Endometrium (tissue), 2 donors: ENCODE results near the gene MDFIC2.

Source experiments
- FAIRE-seq: peaks from 2 replicates; lab custom pipeline; 2012; peaks lifted over from hg19 to GRCh38; lab: Jason Lieb, UNC
- donor health status: control.
- donor health status: control.

MDFIC2 gene

GRCh38 chr3:70180664-70181063 is 131.8 kb downstream of the MDFIC2 start:
- no peak for FAIRE-seq

DNA sequence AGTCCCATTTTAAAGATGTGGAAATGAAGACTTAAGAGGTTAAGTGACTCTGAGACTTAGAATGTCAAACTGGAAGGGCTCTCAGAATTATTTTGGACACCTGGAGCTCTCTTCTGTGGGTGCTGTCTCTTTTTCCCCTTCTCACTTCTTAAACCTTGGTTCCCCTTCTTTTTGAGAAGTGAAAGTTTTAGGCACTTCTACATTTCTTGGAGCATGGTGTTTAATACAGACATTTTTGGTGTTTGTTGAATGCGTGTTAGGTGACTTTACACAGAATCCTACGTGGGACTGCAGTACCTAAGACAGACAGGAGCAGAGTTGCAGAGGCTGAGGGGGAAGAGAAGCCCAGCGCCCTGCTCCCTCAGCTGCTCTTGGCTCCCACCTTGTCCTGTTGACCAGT is 133.3 kb downstream of the MDFIC2 start:
- FAIRE-seq, result no peak

GRCh38 chr3:70177881-70178645 is 134.4 kb downstream of the MDFIC2 start:
- no peak for FAIRE-seq

GRCh38 chr3:70176224-70176623 is 136.2 kb downstream of the MDFIC2 start:
- no peak for FAIRE-seq

DNA sequence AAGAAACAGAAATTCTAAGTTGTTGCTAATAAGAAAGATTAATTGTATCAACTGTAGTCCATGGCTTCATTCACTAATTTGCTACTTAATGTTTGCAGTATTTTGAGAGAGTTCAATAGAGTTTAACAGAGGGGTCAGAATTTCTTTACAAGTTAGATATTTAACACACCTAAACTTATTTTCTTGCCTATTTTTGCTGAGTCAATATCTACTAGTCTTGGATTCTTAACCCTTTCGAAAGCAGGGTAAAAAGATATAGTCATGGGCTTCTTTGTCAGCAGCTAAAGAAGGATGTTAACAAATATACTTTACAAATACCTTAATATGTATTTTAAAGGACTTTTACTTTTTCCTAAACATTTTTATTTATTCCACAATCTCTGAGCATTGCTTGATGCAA is 155.6 kb downstream of the MDFIC2 start:
- FAIRE-seq, result no peak

DNA sequence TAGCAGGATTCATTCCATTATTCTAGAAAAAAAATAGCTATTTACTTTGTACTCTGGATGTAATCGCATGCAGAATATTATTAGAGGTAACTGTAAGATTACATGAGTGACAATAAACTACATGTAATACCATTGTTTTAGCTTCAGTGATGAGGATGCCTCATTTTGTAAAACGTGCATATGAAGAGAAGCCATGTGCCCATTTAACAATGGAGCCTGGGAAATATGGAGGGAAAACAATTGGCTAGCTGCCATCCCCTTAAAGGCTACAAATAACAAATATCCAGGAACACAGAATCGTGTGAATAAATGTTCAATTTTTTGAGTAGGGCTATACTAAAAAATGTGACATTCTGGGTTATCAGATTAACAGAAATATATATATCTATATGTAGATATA is 161.8 kb downstream of the MDFIC2 start:
- FAIRE-seq, result no peak

DNA sequence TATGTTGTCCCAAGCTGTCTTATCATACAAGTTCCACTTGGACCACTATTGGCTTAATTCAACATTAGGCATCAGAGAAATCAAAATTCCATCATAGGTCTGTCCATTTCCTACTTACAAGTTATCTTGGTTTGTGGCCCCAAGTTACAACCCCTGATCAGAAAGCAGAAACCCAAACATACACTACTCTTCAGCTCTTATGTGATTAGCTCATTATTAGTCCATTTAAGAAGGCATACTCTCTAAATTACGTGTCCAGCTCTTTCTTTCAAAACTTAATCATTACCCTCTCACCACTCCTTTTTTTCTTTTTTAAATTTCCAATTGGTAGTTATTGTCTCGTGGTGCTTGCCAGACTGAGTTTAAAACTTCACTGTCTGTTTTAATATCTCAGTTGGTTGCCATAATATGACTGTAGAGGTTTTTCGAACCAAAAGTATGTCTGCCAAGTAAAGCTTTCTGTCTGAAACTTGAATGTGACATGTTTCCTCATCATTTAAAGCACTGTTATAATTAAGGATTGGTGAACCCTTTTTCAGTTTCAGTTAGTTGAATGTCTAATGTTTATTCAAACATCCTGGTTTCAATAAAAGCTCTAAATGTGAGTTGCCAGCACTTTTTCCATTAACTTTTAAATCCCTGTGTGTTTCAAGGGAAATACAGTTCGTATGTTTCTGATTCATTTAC is 162.6 kb downstream of the MDFIC2 start:
- FAIRE-seq, result no peak
